HepG2 (cell line): Measurements from ENCODE around the gene OSBPL5. TPM values are rescaled to one million over a fixed set of nuclear protein-coding genes. Genes with fewer than 3 reads are reported as not detected.

Experiments
- ATAC-seq: fragments of 200-7000 bp; cut with Tn5 transposase; 3 replicates; pipeline ENCODE4 v1.9.1; 2020; ENCODE audit warnings: mild to moderate bottlenecking, moderate library complexity
- BruUV-seq: library from RNA; stranded (reverse); fragments of 400-500 nt; replicated peaks from 2 replicates; lab custom pipeline; 2021; lab: Mats Ljungman, UMichigan
- CTCF ChIA-PET: fragments of 300-600 bp; formaldehyde crosslinking; extraction: SDS; loops from one replicate; lab custom pipeline; 2021; ENCODE audit warnings: low total read pairs, inconsistent platforms, low intra/inter-chr PET ratio; lab: Yijun Ruan, JAX
- POLR2A ChIA-PET: fragments of 350-600 bp; sonication (Branson Sonifier 250); formaldehyde crosslinking; loops from one replicate; lab custom pipeline; 2020; ENCODE audit warnings: antibody characterized with exemption, inconsistent platforms; lab: Yijun Ruan, JAX
- DNase-seq: peaks from one replicate; pipeline ENCODE4 v3.0.0-alpha.2; 2015; ENCODE audit warnings: low spot score
- FAIRE-seq: peaks from 3 replicates; lab custom pipeline; 2011; peaks lifted over from hg19 to GRCh38; lab: Jason Lieb, UNC
- H2AFZ ChIP-seq: one replicate; pipeline ENCODE4 v1.6.1; 2011; ENCODE audit warnings: low read length, inconsistent platforms
- H3K27ac ChIP-seq: fragments of 300-600 bp; 3 replicates; pipeline ENCODE4 v1.8.0; 2011; ENCODE audit warnings: mixed run types, mild to moderate bottlenecking, mixed read lengths, low read length, inconsistent platforms; ENCODE audit not compliant: insufficient read depth; ENCODE audit errors: extremely low read length
- H3K27me3 ChIP-seq, 2 experiments: fragments of 200-600 bp in 1 of 2; 2 replicates in 1 of 2; 3 replicates in 1 of 2; pipeline versions ENCODE4 v1.6.0 to v1.8.0; 2011; ENCODE audit warnings: low read length in 2 of 2, mild to moderate bottlenecking in 2 of 2, moderate library complexity in 2 of 2, inconsistent platforms in 1 of 2; ENCODE audit not compliant: insufficient read depth in 2 of 2, control insufficient read depth in 1 of 2
- H3K36me3 ChIP-seq, 2 experiments: fragments of 200-600 bp in 1 of 2; replicated peaks in 1 of 2; 2 replicates in 1 of 2; 3 replicates in 1 of 2; pipeline versions ENCODE4 v1.5.1 to v1.8.0; 2011; ENCODE audit warnings: low read length in 2 of 2, inconsistent platforms in 1 of 2; ENCODE audit not compliant: insufficient read depth in 2 of 2, control insufficient read depth in 1 of 2
- H3K4me1 ChIP-seq: 2 replicates; pipeline ENCODE4 v1.5.1; 2012; ENCODE audit warnings: low read length, inconsistent platforms; ENCODE audit not compliant: insufficient read depth
- H3K4me2 ChIP-seq: 2 replicates; pipeline ENCODE4 v1.6.0; 2011; ENCODE audit warnings: low read depth, low read length, inconsistent platforms
- H3K4me3 ChIP-seq, 3 experiments: fragments of 200-600 bp in 1 of 3; sonication (generic), shearing (Covaris generic) in 1 of 3; replicated peaks in 1 of 3; 2 replicates each; pipeline ENCODE4 v1.5.1; 2011 to 2016; ENCODE audit warnings: low read length in 3 of 3, inconsistent platforms in 2 of 3, low read depth in 2 of 3, mild to moderate bottlenecking in 2 of 3, control low read depth in 1 of 3, mixed read lengths in 1 of 3; ENCODE audit not compliant: insufficient read depth in 1 of 3
- H3K79me2 ChIP-seq: one replicate; pipeline ENCODE4 v1.6.1; 2011; ENCODE audit warnings: low read length, inconsistent platforms; ENCODE audit not compliant: insufficient read depth
- H3K9ac ChIP-seq: 2 replicates; pipeline ENCODE4 v1.6.0; 2011; ENCODE audit warnings: mild to moderate bottlenecking, low read depth, low read length, inconsistent platforms; ENCODE audit not compliant: insufficient read depth
- H3K9me3 ChIP-seq: 2 replicates; pipeline ENCODE4 v1.5.1; 2012; ENCODE audit warnings: mild to moderate bottlenecking, low read length
- H4K20me1 ChIP-seq: 2 replicates; pipeline ENCODE4 v1.6.0; 2011; ENCODE audit warnings: inconsistent platforms, mild to moderate bottlenecking, low read length, moderate library complexity; ENCODE audit not compliant: insufficient read depth
- ARNTL ChIP-seq: sonication (generic); formaldehyde crosslinking; IDR thresholded peaks from 2 replicates; pipeline ENCODE4 v1.4.0; 2020; ENCODE audit warnings: mild to moderate bottlenecking, missing genetic modification reagents
- ATF2 ChIP-seq: sonication (generic); formaldehyde crosslinking; IDR thresholded peaks from 2 replicates; pipeline ENCODE4 v1.4.0; 2020; ENCODE audit warnings: missing genetic modification reagents
- CSRNP2 ChIP-seq: sonication (generic); formaldehyde crosslinking; conservative IDR thresholded peaks from 2 replicates; pipeline ENCODE4 v1.8.0; 2022; ENCODE audit warnings: low read depth, missing genetic modification reagents
- GPN1 ChIP-seq: sonication (generic); formaldehyde crosslinking; IDR thresholded peaks from 2 replicates; pipeline ENCODE4 v1.5.1; 2020; ENCODE audit warnings: missing genetic modification reagents, borderline replicate concordance
- IRF1 ChIP-seq: sonication (generic); formaldehyde crosslinking; IDR thresholded peaks from 2 replicates; pipeline ENCODE4 v1.4.0; 2020; ENCODE audit warnings: low read depth, mild to moderate bottlenecking, missing genetic modification reagents
- MED8 ChIP-seq: sonication (generic); formaldehyde crosslinking; IDR thresholded peaks from 2 replicates; pipeline ENCODE4 v1.8.1; 2023; ENCODE audit warnings: mild to moderate bottlenecking, missing genetic modification reagents; ENCODE audit not compliant: insufficient replicate concordance
- NPAS2 ChIP-seq: sonication (generic); formaldehyde crosslinking; IDR thresholded peaks from 2 replicates; pipeline ENCODE4 v1.8.0; 2022; ENCODE audit warnings: mild to moderate bottlenecking, missing genetic modification reagents, borderline replicate concordance
- NR1H2 ChIP-seq: sonication (generic); formaldehyde crosslinking; IDR thresholded peaks from 2 replicates; pipeline ENCODE4 v1.8.1; 2022; ENCODE audit warnings: low read depth, missing genetic modification reagents, borderline replicate concordance
- PBX3 ChIP-seq: sonication (generic); formaldehyde crosslinking; IDR thresholded peaks from 2 replicates; pipeline ENCODE4 v1.8.1; 2023; ENCODE audit warnings: missing genetic modification reagents, inconsistent platforms, borderline replicate concordance
- SAP130 ChIP-seq: IDR thresholded peaks from 2 replicates; pipeline ENCODE4 v1.6.1; 2016; ENCODE audit warnings: low read depth
- SNRNP70 ChIP-seq: fragments of 200-400 bp; formaldehyde crosslinking; IDR thresholded peaks from 2 replicates; pipeline ENCODE4 v1.6.1; 2017; ENCODE audit warnings: mild to moderate bottlenecking, low read depth, low read length, moderate library complexity
- ZFP90 ChIP-seq: sonication (generic); formaldehyde crosslinking; IDR thresholded peaks from 2 replicates; pipeline ENCODE4 v1.8.0; 2022; ENCODE audit warnings: missing genetic modification reagents, mild to moderate bottlenecking, inconsistent platforms, borderline replicate concordance
- ZFY ChIP-seq: sonication (generic); formaldehyde crosslinking; IDR thresholded peaks from 2 replicates; pipeline ENCODE4 v1.4.0; 2020; ENCODE audit warnings: missing genetic modification reagents
- ZNF234 ChIP-seq: sonication (generic); formaldehyde crosslinking; conservative IDR thresholded peaks from 2 replicates; pipeline ENCODE4 v1.5.1; 2020; ENCODE audit warnings: mild to moderate bottlenecking, missing genetic modification reagents
- ZNF24 ChIP-seq: fragments of 450-650 bp; IDR thresholded peaks from 2 replicates; pipeline ENCODE4 v1.6.1; 2017; ENCODE audit warnings: antibody characterized with exemption, mild to moderate bottlenecking
- ZNF326 ChIP-seq: sonication (generic); formaldehyde crosslinking; IDR thresholded peaks from 2 replicates; pipeline ENCODE4 v1.4.0; 2020; ENCODE audit warnings: missing genetic modification reagents, borderline replicate concordance
- ZNF619 ChIP-seq: sonication (generic); formaldehyde crosslinking; IDR thresholded peaks from 2 replicates; pipeline ENCODE4 v1.4.0; 2020; ENCODE audit warnings: mild to moderate bottlenecking, missing genetic modification reagents
- ZNF879 ChIP-seq: sonication (generic); formaldehyde crosslinking; IDR thresholded peaks from 2 replicates; pipeline ENCODE4 v1.8.1; 2023; ENCODE audit warnings: missing genetic modification reagents
- WGBS: methylation state at CpG from one replicate; pipeline ENCODE4 v1.1.6; 2017; ENCODE audit warnings: low lambda C conversion rate; 5-methylcytosine and 5-hydroxymethylcytosine counted together
- in situ Hi-C: cut with HindIII; loops from 2 replicates; pipeline ENCODE4 v1.10.0; 2017; ENCODE audit warnings: low pct_unique_long_range_greater_than_20kb; ENCODE audit not compliant: extremely low pct_ligation_motif_present
- intact Hi-C: fragments of 100-400 bp; cut with micrococcal nuclease; formaldehyde crosslinking; loops from one replicate; pipeline ENCODE4 v1.10.0; 2022; ENCODE audit not compliant: unreplicated experiment
- polyA plus RNA-seq, 8 experiments: library from polyadenylated mRNA; depleted of rRNA in 3 of 8; stranded (reverse) in 7 of 8; unstranded in 1 of 8; fragments of >200 nt; fragmentation: Illumina TruSeq in 4 of 8; extraction: Trizol in 4 of 8; gene quantifications; 2 replicates each; pipeline versions ENCODE4 v1.2.1 to v1.2.3, GENCODE V29; 2011 to 2016; ENCODE audit warnings: low read depth in 4 of 8, missing spikeins in 1 of 8, mixed read lengths in 1 of 8; ENCODE audit not compliant: insufficient read depth in 1 of 8
- total RNA-seq, 5 experiments: library from RNA; depleted of rRNA; stranded (reverse); fragments of >200 nt; fragmentation: Illumina TruSeq; extraction: Trizol; gene quantifications; 2 replicates each; pipeline ENCODE4 v1.2.3, GENCODE V29; 2016; ENCODE audit warnings: low read depth in 1 of 5

The OSBPL5 gene
- total and polyA plus RNA-seq, 2 of the 13 experiments (the other 11 are each of a cell fraction or from before 2014, with no cell fraction given), result not detected

- TF ChIP-seq CSRNP2, result no peak
- no peak for TF ChIP-seq MED8
- TF ChIP-seq NR1H2 (CRISPR knock-in tag), result no peak
- no peak for TF ChIP-seq ZNF326
- no peak for TF ChIP-seq IRF1 (CRISPR knock-in tag)
- no peak for TF ChIP-seq NPAS2
- TF ChIP-seq ZNF24, result no peak
- TF ChIP-seq ZNF879, result no peak
- TF ChIP-seq ZNF234 (CRISPR knock-in tag), result no peak
These were observed 104.6 kb downstream of the OSBPL5 start (continued) for GRCh38 chr11:3060436-3061025.

GRCh38 chr11:3058753-3059664 is 106.1 kb downstream of the OSBPL5 start:
- no peak overlapping the region for H3K9ac ChIP-seq
- peaks cover 2 to 4% of the 10 kb centered on the region in 2 experiments; a peak in 3 of 5 replicates for H3K27me3 ChIP-seq
- DNase-seq (peak; percentile 40), ATAC-seq (peak; percentile 71), FAIRE-seq (no peak)
- peaks cover 1 to 7% of the 10 kb centered on the region in 2 experiments; a peak in 1 of 5 replicates for H3K36me3 ChIP-seq
- no peak overlapping the region for H3K27ac ChIP-seq
- H3K4me2 ChIP-seq, result peak overlapping the region; percentile 83
- BruUV-seq, result no TSS peak
- peak overlapping the region; percentile 18 to 46 (median 35); a peak in 3 of 6 replicates for H3K4me3 ChIP-seq
- peaks cover 7% of the 10 kb centered on the region; the same call in 1 of the 2 replicates for H4K20me1 ChIP-seq
- H2AFZ ChIP-seq, result peak overlapping the region; percentile 57
- in situ Hi-C loops (no loop called here), intact Hi-C loops (loop anchor here (5.0 kb wide), 1 partner anchor 33 kb away; no protein-coding TSS in a partner anchor)
- POLR2A ChIA-PET, result no interaction called here
- whole genome bisulfite sequencing, result 14% methylated on average over 9 of the region's 13 CpGs
- CTCF ChIA-PET, result no interaction called here
- H3K79me2 ChIP-seq, result peaks cover 26% of the 10 kb centered on the region
- H3K4me1 ChIP-seq, result peaks cover 40% of the 10 kb centered on the region
- no peaks in the 10 kb centered on the region for H3K9me3 ChIP-seq
- TF ChIP-seq ZNF619 (no peak), PBX3 (CRISPR knock-in tag) (no peak), SAP130 (CRISPR knock-in tag) (peak; percentile 15), ATF2 (CRISPR knock-in tag) (no peak), ZFY (CRISPR knock-in tag) (0 out of 2 replicates have a peak, but pooled peaks have one; percentile 18), SNRNP70 (no peak), ARNTL (CRISPR knock-in tag) (no peak), ZFP90 (CRISPR knock-in tag) (no peak), GPN1 (CRISPR knock-in tag) (no peak)
